Hippocampal formation (tissue), 2 donors: ENCODE measurements around the gene CGNL1.

Experiments used
- DNase-seq, 2 donors: peaks; one replicate each; lab custom pipeline; 2025; lab: John Stamatoyannopoulos, UW

CGNL1 gene

DNA sequence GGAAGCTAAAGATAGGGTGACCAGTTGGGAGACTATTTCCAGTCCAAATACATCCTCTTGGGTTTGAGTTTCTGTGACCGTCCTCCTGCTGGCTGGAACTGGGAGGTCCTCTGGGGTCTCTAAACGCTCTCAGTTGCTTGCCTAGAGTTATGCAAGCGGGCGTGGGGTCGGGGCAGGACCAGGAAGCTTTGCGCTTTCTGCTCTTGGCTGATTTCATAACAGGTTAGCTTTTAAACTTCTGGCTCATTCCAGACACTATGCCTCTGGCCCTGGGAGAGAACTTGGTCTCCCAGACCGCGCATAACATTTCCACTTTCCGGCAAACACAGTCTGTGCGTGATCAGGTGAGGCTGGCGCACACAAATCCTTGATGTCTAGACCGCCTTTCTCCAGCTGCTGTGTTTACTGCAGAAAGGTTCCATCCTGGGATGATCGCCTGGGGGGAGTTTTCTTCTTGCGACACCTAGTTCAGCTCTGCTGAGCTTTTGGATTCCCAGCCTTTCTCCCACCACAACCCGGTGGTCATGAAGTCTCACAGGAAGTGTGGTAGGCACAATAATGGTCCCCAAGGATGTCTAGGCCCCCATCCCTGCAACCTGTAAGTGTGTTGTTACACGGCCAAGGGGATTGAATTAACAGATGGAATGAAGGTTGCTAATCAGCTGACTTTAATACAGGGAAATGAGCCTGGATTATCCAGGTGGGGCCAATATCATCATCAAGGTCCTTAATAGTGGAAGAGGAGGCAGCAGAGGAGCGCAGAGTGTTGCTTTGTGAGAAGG lies 23.6 kb upstream of the CGNL1 start:
- no peak for DNase-seq

DNA sequence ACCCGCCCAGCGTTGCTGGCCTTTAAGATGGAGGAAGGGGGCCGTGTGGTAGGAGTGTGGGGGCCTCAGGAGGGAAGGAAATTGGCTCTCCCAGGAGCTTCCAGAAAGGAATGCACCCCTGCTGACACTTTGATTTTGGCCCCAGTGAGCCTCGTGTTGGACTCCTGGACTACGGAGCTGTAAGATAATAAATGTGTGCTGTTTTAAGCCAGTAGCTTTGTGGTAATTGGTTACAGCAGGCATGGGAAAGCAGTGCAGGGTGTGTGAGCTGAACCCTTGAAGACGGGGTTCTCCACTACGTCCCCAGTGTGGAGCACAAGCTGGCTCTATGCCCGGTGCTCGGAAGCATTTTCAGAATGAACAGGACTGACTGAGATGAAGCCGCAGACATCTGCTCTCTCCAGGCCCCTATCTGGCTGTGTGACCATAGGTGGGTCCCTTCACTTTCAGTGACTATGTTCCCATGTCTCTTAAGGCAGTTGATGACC lies 22.9 kb upstream of the CGNL1 start:
- no peak for DNase-seq

DNA sequence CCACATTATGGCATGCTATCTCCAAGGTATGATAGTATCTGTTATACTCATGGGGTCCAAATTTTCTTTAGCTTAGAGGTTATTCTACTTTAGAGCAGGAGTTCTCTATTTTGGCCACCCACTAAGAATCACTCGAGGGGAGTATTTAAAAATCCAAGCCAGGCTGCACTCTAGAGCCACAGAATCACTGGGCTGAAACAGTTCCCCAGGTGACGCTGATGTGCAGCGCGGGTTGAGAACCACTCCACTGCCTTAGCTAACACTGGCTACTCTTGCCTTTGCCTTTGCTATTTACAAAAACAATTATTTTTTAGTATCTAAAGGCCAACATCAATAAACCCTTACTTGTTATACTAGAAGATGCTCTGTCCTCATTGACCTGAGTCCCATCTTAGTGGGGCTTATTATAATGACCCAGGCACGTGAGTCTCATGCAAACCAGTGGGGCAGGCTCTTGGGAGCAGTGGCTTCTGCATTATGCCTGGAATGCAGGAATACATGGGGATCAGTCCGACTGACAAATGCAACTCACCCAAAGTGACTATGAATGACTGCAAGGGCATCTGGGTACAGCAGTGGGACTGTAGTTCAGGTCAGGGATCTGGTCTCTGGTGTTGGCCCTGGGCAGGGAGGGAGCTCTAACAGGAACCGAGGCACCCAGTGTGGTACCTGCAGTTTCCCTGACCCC lies 21.7 kb upstream of the CGNL1 start:
- DNase-seq: no peak

DNA sequence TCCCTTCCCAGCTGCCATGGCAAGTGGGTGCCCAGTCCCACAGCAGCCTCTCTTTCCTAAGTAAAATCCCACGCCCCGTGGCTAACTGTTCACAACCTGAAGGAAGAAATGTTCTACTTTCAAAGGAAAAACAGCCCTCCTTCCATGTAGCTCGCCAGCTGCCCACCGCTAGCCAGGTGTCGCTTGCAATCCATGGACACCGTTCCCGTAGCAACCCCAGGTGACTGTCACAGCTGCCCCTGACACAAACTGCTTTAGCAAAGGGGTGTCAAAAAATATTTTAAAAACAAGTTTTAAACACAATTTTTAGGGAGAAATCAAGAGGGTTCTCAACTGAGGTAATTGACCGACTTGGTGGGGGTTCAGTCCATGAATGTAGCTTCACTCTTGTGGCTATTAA lies 21.0 kb upstream of the CGNL1 start:
- DNase-seq: no peak

DNA sequence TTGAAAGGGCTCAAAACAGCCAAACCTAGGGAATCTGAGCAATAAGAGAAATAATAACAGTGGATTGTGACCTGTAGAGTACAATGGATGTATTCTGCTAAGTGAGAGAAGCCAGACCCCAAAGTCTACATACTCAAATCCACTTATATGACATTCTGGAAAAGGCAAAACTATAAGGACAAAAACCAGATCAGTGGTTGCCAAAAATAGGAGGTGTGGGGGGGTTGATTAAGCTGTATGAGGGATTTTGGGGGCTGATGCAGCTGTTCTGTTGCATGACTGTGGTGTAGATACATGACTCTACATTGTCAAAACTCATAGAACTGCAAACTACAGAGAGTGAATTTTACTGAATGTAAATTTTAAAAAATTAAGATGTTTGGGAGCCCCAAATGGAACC lies 20.1 kb upstream of the CGNL1 start:
- no peak for DNase-seq

DNA sequence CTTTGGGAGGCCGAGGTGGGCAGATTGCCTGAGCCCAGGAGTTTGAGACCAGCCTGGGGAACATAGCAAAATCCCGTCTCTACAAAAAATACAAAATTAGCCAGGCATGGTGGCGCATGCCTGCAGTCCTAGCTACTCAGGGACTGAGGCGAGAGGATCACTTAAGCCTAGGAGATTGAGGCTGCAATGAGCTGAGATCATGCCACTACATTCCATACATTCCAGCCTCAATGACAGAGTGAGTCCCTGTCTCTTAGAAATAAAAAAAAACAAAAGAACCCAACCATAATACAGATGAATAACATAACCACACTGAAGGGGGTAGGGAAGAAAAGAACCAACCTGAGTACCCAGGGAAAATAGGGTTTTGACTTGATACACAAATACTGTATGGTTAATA lies 19.7 kb upstream of the CGNL1 start:
- DNase-seq: no peak

DNA sequence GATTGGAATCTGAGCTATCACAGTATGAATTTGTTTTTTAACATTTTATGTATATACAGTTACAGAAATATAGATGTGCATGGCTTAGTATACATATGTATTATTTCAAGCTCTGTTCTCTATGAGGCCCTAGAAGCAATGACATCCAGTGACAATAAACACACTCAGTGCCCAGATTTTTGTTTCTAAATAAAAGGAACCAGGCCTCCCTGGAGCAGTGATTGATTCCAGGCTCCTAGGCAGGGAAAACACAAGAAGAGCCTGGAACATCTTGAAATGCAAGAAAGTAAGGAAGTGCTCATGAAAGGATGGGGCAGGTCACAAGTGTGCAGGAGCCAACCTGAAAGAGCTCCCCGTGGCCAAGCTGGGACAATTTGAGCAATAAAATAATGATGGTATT lies 18.5 kb upstream of the CGNL1 start:
- DNase-seq: no peak

DNA sequence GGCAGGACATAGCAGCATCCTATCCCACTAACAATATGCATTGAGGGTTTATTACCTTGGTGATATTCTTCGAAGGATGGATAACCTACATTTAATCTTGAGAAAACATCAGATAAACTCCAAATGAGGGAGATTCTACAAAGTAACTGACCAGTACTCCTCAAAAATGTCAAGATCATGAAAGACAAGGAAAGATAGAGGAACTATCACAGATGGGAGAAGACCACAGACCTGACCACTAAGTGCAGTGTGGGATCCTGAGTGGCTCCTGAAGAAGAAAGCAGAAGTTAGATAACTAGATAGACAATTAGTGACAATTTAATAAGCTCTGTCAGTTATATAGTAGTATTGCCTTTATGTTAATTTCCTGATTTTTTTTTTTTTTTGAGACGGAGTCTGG lies 17.7 kb upstream of the CGNL1 start:
- no peak for DNase-seq

DNA sequence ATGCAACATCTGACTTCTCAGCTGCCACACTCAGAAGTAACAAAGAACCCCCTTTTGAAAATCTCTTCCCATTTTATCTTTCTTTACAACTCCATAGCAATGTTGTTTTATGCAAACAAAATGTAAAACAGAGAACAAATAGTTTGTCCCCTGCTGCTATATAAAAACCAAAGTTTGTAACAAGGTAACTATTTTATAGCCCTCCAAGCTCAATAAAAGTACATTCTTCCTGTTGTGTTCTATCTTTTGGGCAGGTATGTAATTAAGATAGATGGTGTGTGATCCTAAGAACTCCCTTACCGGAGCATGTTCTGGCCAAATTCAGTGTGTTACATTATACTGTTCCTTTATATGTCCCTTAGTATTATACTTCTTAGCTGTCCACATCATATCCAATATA lies 12.6 kb upstream of the CGNL1 start:
- no peak for DNase-seq

DNA sequence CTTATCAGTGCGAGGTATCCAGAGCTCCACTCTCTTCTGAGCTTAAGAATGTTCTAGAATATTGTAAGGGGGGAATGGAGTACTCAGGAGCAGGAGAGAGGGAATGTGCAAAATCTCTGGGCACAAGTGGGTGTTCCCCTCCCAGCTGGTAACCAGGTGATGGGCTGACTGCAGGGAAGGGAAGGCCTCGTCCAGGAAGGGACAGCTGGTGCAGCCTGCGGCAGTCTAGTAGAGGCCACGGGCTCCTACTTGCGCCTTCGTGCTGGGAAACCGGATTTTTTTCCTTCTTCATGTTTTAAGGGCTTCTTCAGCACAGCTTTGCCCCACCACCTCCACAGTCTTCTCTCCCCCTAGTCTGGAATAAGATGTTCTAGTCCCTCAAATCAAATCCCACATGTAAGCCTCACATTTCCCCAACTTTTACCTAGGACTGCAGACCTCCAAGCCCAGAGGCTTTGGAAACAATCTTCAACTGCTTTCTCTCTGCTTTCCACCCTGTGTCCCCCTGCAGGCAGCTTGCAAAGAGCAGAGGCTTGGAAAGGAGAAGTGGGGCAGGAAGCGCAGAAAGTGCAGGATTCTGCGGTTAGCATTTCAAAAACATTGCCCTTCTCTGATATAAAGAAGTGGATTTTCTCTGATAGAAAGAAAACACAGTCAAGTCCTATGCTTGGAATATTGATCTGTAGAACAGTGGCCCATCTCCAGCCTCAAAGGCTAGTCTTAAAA lies 11.9 kb upstream of the CGNL1 start:
- no peak for DNase-seq

DNA sequence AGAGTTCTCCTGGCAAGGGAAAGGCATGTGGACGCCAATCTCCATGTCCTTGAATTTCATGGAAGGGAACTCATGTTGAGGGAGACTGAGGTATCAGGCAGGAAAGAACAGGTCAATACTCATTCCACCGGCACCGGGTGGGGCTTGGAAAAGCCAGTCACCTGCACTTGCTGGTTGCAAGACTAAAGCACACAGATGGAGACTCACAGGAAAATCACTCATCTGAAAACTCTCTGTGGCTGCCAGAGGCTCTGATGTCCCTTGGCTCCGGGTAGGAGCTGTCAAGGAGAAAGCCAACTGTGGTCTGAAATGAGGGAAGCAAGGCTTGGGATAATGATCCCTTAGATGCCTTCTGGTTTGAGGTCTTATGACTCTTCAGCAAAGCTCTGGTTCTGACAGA lies 8.7 kb upstream of the CGNL1 start:
- DNase-seq: no peak

DNA sequence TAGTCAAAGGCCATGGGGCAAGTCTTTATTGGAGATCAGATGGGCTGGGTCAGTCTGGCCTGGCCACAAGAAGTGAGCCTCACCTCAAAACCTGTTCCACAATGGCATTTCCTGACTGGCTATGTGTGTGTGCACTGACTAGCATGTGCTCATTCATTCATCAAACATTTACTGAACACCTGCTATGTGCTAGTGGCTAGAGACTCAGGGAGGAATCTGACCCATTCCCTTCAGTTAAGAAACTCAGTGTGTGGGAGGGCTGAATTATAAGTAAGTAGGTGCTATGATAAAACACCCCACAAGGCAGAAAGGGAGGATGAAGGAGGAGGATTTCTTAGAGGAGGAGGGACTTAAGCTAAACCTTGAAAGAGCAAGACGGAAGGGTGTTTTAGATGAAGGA lies 5.4 kb upstream of the CGNL1 start:
- DNase-seq: no peak

DNA sequence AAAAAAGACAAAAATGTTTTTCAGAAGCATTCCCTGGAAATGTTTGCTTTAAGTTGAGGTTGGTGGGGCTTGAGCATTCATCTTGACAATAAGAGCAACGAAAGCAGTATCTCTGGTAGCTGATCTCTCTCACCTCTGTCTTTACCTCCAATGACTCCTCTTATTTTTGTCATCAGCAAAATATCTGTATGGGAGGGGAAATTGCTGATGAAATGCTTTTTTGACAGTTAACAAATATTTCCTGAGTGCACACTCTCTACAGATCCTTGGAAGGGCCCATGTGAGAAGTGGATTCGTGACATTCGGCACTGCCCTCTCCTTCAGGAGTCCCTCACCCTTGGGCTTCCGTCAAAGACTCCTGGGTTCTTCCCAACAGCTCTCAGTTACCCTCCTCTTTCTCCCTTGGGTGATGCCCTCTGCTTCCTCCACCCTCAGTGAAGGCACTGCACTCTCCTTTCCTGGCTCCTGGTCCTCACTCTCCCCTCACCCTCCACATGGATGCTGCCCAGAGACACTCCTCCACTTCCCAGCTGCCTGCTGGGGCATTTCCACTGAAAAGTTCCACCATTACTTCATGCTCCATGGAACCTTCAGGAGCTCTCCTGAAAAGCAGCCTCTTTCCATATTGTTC lies 2.9 kb upstream of the CGNL1 start:
- DNase-seq: no peak

DNA sequence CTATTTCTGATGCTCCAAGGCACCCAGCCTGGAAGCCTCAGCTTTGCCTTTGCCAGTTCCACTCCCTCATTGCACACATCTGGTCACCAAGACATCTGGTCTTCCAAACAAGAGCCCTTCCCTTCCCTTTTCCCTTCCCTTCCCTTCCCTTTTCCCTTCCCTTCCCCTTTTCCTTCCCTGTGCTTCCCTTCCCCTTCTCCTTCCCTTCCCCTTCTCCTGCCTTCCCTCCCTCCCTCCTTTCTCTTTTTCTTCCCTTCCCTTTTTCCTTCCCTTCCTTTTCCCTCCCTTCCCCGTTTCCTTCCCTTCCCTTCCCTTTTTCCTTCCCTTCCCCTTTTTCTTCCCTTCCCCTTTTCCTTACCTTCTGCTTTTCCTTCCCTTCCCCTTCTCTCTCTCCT lies 2.4 kb upstream of the CGNL1 start:
- no peak for DNase-seq

DNA sequence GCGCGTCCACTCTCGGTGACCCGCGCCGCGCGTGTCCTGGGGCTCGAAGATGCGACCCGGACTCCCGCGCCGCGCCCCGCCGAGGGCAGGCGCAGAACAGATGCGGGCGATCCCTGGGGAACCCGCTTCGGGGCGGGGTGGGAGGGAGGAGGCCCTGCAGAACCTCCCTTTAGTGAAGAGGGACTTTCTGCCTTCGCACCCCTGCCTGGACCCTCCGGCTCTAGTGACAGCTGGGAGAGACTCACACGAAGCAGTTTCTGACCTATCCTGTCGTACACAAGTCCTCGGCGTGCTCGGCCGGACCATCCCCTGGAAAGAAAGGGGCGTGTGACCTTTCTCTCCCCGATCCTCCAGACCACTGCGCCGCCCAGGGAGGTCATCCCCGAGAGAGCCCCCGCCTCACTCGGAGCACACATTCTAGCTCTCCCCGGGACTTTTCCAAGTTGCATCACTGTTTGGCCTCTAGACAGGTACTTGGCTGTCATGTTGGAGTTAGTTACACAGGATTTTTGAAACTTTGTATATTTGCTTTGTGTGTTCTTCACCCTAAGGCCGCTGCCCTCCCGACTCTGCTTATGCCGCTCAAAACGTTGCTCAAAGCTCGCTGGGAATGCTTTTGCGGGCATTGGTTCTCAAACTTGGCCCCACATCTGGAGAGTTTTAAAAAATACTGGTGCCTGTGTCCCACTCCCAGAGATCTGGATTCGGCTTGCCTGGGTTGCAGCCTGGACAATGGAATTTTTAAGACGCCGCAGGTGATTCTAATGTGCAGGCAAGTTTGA lies 582 bp downstream of the CGNL1 start:
- DNase-seq: no peak

DNA sequence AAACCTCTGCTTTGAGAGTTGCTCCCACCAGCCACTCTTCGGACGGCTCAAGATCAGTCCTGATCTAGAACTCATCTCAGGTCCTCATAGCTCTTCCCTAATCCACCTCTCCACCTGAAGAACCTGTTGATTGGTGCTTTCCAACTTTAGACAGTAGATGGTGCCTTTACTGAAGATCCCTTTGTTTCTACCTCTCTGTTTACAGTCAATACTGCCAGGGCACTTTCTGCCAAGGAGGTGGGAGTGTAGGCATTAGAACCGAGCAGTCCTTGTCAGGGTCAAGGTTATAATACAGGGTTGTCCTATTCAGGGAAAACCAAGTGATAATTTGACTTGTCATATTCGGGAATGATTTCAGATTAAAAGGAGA lies 1.2 kb downstream of the CGNL1 start:
- DNase-seq: no peak

DNA sequence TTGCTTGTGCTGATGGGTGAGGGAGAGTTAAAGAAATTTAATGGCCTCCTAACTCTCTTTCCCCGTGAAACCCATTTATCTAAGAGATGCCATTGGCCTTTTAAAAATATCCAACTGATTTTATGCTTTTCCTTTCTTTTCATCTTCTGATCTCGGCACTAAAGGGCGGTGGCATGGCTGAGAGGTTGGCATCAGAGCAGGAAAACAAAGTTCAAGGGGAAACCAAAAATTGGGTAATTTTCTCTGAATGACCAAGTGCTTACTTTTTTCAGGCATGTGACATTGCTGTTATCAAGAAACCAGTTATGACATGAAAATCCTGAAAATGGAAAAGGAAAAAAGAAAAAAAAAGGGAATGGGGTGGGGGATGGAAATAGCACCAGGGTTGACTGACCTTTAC lies 3.2 kb downstream of the CGNL1 start:
- DNase-seq: no peak

DNA sequence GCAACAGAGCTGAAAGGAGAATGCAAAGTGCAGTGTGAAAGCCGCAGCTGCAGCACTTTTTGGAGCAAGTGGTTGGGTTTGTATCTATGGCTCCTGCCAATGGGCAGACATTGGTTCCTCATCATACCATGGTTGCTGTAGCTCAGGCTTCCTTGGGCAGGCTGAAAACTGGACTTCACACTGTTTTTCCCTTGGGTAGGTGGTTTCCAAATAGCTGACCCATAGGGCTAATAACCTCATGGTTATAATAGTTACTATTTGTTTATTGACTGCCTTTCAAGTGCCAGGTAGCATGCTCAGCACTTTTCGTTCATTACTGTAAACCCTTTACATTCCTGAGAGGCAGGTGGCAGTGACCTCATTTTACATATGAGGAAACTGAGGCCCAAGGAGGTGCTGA lies 4.5 kb downstream of the CGNL1 start:
- DNase-seq: no peak

DNA sequence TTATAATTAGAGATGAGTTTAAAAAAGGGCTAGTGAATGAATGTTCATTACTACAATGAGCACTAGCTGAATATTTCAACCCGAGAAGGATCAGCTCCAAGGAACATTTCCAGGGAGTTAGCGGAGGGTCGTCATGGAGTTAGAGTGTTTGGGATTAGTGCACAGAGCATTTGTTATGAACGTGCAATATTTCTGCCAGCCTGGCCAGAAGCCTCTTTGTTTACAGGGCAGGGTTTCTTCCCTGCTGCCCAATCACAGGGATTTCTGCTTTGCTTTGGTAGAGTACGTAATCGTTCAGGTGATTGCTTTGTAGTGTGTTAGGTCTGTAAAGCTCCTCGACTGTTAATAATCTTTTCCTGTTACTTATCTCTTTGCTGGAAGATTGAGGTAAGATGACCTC lies 5.9 kb downstream of the CGNL1 start:
- DNase-seq: no peak

DNA sequence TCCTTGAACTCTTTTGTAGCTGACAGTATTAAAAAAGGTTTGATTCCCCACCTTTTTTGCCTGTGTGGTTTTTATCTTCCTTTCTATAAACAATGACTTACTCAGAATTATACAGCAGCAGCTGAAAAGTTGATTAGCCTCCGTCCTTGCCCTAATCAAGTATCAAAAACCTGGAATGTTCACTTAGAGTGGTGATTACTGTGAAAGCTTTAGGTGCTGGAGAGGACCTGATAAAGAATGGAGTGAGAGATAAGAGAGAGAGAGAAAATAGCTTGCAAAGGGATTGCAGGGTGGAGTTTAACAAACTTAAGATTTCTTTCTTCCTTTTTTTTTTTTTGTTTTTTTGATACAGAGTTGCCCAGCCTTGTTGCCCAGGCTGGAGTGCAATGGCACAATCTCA lies 6.7 kb downstream of the CGNL1 start:
- no peak for DNase-seq

DNA sequence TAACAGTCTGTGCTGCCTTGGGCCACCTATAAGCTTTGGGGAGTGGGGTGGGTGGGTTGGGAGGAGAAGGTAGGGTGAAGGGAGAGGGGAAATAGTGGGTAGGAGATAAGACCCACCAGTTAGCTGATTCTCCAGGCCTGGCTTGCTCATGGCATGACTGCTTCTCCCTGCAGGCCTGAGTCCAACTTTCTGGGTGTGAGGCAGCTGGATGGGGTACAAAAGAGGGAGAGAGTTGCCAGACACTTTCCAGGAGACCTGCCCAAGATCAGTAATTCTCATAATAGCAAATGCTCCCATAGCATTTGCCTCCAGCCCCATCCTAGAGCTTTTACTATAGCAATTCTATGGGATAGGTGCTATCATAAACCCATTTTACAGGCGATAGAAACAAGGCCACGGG lies 7.7 kb downstream of the CGNL1 start:
- DNase-seq: no peak

DNA sequence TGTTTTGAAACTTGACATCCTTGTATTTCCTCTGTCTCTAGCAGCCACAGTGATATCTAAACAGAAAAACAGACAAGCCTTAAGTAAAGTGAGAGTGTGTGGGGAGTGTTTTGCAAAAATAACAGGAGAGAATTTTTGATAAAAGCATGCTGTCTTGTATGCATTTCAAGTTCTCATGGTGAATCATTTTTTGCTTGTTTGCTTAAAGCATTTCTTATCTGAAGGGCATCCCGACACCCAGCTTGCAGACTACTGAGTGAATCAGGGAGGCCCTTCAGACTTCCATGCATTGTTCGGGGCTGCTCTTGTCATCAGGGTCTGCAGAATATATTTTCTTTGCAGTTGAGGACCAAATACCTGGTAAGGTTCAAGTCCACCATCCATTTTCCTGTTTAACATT lies 8.5 kb downstream of the CGNL1 start:
- DNase-seq: no peak
